ENCODE measurements around the gene OR56A3. TPM values are rescaled to one million over a fixed set of nuclear protein-coding genes. Genes with fewer than 3 reads are reported as not detected.

The OR56A3 gene
- total RNA-seq, 1 experiment from 2014 or later: not detected

- Mint-ChIP-seq H3K4me3 (ENCODE audit: unreplicated experiment) (no peak overlapping the region), H3K9me3 (ENCODE audit: unreplicated experiment) (no peaks in the 10 kb centered on the region), H3K27me3 (ENCODE audit: insufficient read depth, unreplicated experiment) (peaks cover 24% of the 10 kb centered on the region), H3K36me3 (ENCODE audit: insufficient read depth, unreplicated experiment) (no peaks in the 10 kb centered on the region), H3K27ac (ENCODE audit: unreplicated experiment) (no peak overlapping the region), H3K4me1 (ENCODE audit: low read depth, unreplicated experiment) (no peaks in the 10 kb centered on the region)
- BruUV-seq (replicated peaks): no TSS peak
- H3K4me1 ChIP-seq: no peaks in the 10 kb centered on the region
- no peaks in the 10 kb centered on the region for H3K36me3 ChIP-seq (ENCODE audit: control insufficient read depth, insufficient read depth, low read length)
- ChIA-PET CTCF (no interaction called here), POLR2A (no interaction called here)
- H3K4me3 ChIP-seq (ENCODE audit: low read depth, low read length): no peak overlapping the region
- intact Hi-C loops (cut with micrococcal nuclease; ENCODE audit: unreplicated experiment): no loop called here
- no peaks in the 10 kb centered on the region for H3K27me3 ChIP-seq (replicated peaks; ENCODE audit: control insufficient read depth, insufficient read depth, low read length)
- TF ChIP-seq, protein P1, sequence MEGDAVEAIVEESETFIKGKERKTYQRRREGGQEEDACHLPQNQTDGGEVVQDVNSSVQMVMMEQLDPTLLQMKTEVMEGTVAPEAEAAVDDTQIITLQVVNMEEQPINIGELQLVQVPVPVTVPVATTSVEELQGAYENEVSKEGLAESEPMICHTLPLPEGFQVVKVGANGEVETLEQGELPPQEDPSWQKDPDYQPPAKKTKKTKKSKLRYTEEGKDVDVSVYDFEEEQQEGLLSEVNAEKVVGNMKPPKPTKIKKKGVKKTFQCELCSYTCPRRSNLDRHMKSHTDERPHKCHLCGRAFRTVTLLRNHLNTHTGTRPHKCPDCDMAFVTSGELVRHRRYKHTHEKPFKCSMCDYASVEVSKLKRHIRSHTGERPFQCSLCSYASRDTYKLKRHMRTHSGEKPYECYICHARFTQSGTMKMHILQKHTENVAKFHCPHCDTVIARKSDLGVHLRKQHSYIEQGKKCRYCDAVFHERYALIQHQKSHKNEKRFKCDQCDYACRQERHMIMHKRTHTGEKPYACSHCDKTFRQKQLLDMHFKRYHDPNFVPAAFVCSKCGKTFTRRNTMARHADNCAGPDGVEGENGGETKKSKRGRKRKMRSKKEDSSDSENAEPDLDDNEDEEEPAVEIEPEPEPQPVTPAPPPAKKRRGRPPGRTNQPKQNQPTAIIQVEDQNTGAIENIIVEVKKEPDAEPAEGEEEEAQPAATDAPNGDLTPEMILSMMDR (IDR thresholded peaks at IDR 0.05; ENCODE audit: insufficient read depth in 1 of 2, low read depth in 1 of 2, low read length in 1 of 2, severe bottlenecking in 1 of 2, unreplicated experiment in 1 of 2): no peak
- H3K9me3 ChIP-seq: no peaks in the 10 kb centered on the region
- DNase-seq: no peak
These were observed 47.2 kb downstream of the OR56A3 start for GRCh38 chr11:5989203-5989602.

DNA sequence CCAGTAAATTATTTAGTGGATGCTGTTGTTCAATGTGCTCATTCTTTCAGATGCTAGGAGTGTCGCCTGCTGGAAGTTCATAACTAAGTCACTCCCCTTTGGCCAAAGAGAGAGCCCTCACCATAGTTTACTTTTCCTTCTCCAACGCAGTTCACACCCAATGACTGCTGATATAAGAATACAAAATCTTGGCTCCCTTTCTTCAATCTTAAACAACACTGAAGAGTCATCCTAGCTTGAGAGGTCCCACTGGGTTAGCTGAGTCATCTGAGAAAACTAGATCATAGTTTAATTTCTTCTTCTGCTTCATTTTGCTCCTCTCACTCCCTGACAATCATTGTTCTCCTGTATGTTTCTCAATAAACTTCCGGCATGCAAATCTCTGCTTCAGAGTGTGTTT lies 50.1 kb downstream of the OR56A3 start:
- TF ChIP-seq, protein P1 (IDR thresholded peaks at IDR 0.05; ENCODE audit: insufficient read depth in 1 of 2, low read depth in 1 of 2, low read length in 1 of 2, severe bottlenecking in 1 of 2, unreplicated experiment in 1 of 2): no peak
- H3K27ac Mint-ChIP-seq (ENCODE audit: unreplicated experiment): no peak overlapping the region
- H3K4me1 ChIP-seq: no peaks in the 10 kb centered on the region
- peaks cover 9% of the 10 kb centered on the region for H3K27me3 Mint-ChIP-seq (ENCODE audit: insufficient read depth, unreplicated experiment)
- BruUV-seq (replicated peaks): no TSS peak
- no peak overlapping the region for H3K4me3 ChIP-seq (ENCODE audit: low read depth, low read length)
- H3K4me1 Mint-ChIP-seq (ENCODE audit: low read depth, unreplicated experiment): no peaks in the 10 kb centered on the region
- no peak overlapping the region for H3K4me3 Mint-ChIP-seq (ENCODE audit: unreplicated experiment)
- no peaks in the 10 kb centered on the region for H3K36me3 ChIP-seq (ENCODE audit: control insufficient read depth, insufficient read depth, low read length)
- POLR2A ChIA-PET: no interaction called here
- no peak for DNase-seq
- CTCF ChIA-PET: interaction anchor here (0.7 to 1.4 kb wide), 8 partner anchors 8 to 371 kb away, joined by 3 to 9 read pairs (median 4); no protein-coding TSS in a partner anchor
- H3K36me3 Mint-ChIP-seq (ENCODE audit: insufficient read depth, unreplicated experiment): no peaks in the 10 kb centered on the region
- intact Hi-C loops (cut with micrococcal nuclease; ENCODE audit: unreplicated experiment): loop anchor here (1.0 kb wide), 2 partner anchors 324 to 361 kb away; no protein-coding TSS in a partner anchor
- H3K9me3 ChIP-seq: no peaks in the 10 kb centered on the region
- H3K9me3 Mint-ChIP-seq (ENCODE audit: unreplicated experiment): no peaks in the 10 kb centered on the region
- H3K27me3 ChIP-seq (replicated peaks; ENCODE audit: control insufficient read depth, insufficient read depth, low read length): no peaks in the 10 kb centered on the region

DNA sequence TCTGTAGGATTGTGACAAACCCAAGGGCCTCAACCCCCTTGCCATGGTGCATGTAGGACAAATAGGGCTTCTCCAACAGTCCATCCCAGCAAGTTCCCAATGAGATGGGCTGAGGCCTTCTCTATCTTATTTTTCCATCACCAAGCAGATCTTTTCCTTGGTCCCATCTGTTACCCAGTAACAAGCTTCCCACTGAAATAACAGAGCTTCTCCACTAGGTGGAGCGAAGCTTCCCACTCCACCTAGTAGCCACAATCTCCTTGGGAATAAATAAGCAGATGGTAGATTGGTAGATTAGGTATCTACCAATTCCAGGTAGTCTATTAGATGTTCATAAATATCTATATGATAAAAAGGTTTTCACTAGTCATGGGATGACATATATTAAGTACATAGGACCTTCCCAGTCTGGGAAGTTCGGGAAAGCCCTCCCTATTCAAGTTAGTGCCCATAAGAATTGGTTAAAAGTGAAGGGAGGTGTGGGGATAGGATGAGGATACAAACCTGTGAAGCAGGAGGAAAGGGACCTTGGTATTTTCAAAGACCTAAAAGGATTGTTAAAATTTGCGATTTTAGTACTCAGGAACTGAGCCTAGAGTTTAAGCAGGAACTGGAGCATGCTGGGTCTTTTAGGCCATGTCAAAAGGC lies 50.7 kb downstream of the OR56A3 start:
- H3K4me3 Mint-ChIP-seq (ENCODE audit: unreplicated experiment): no peak overlapping the region
- peaks cover 8% of the 10 kb centered on the region for H3K27me3 Mint-ChIP-seq (ENCODE audit: insufficient read depth, unreplicated experiment)
- peak in 1 of 2 experiments; percentile 25 for DNase-seq
- intact Hi-C loops (cut with micrococcal nuclease; ENCODE audit: unreplicated experiment): loop anchor here (1.0 kb wide), 2 partner anchors 324 to 361 kb away; no protein-coding TSS in a partner anchor
- H3K9me3 ChIP-seq: no peaks in the 10 kb centered on the region
- POLR2A ChIA-PET: no interaction called here
- CTCF ChIA-PET: interaction anchor here (0.7 to 1.4 kb wide), 8 partner anchors 8 to 370 kb away, joined by 3 to 9 read pairs (median 4); no protein-coding TSS in a partner anchor
- no TSS peak for BruUV-seq (replicated peaks)
- no peaks in the 10 kb centered on the region for H3K4me1 ChIP-seq
- TF ChIP-seq, protein P1 (IDR thresholded peaks at IDR 0.05; ENCODE audit: insufficient read depth in 1 of 2, low read depth in 1 of 2, low read length in 1 of 2, severe bottlenecking in 1 of 2, unreplicated experiment in 1 of 2): peak; percentile 65 to 74
- no peaks in the 10 kb centered on the region for H3K27me3 ChIP-seq (replicated peaks; ENCODE audit: control insufficient read depth, insufficient read depth, low read length)
- H3K36me3 ChIP-seq (ENCODE audit: control insufficient read depth, insufficient read depth, low read length): no peaks in the 10 kb centered on the region
- no peaks in the 10 kb centered on the region for H3K9me3 Mint-ChIP-seq (ENCODE audit: unreplicated experiment)
- H3K27ac Mint-ChIP-seq (ENCODE audit: unreplicated experiment): no peak overlapping the region
- no peaks in the 10 kb centered on the region for H3K4me1 Mint-ChIP-seq (ENCODE audit: low read depth, unreplicated experiment)
- no peaks in the 10 kb centered on the region for H3K36me3 Mint-ChIP-seq (ENCODE audit: insufficient read depth, unreplicated experiment)
- no peak overlapping the region for H3K4me3 ChIP-seq (ENCODE audit: low read depth, low read length)
